Fibroblast of lung (primary cell): ENCODE data around the gene STK32B. TPM values are rescaled to one million over a fixed set of nuclear protein-coding genes. Genes with fewer than 3 reads are reported as not detected.

Experiments
- DNase-seq, 2 donors: peaks; one replicate each; pipeline versions ENCODE4 v3.0.0 to v3.0.0-alpha.2; 2010; ENCODE audit warnings: low read depth in 2 of 2
- H2AFZ ChIP-seq: 2 replicates; pipeline ENCODE4 v1.5.1; 2012; ENCODE audit warnings: low read length, control low read depth, inconsistent platforms
- H3K27ac ChIP-seq: 2 replicates; pipeline ENCODE4 v1.5.1; 2011; ENCODE audit warnings: low read length, control low read depth; ENCODE audit not compliant: insufficient read depth
- H3K27me3 ChIP-seq: 2 replicates; pipeline ENCODE4 v1.5.1; 2011; ENCODE audit warnings: mild to moderate bottlenecking, low read length; ENCODE audit not compliant: control insufficient read depth, insufficient read depth
- H3K36me3 ChIP-seq: 2 replicates; pipeline ENCODE4 v1.5.1; 2011; ENCODE audit warnings: low read length; ENCODE audit not compliant: control insufficient read depth, insufficient read depth
- H3K4me1 ChIP-seq: 2 replicates; pipeline ENCODE4 v1.5.1; 2011; ENCODE audit warnings: low read length; ENCODE audit not compliant: control insufficient read depth, insufficient read depth; ENCODE audit errors: extremely low read depth
- H3K4me2 ChIP-seq: 2 replicates; pipeline ENCODE4 v1.5.1; 2011; ENCODE audit warnings: low read length, control low read depth; ENCODE audit not compliant: insufficient read depth; ENCODE audit errors: extremely low read depth
- H3K4me3 ChIP-seq, 4 experiments: fragments of 200-600 bp in 1 of 4; sonication (generic) in 1 of 4; replicated peaks in 1 of 4; 2 replicates each; pipeline ENCODE4 v1.5.1; 2011 to 2016; ENCODE audit warnings: low read length in 4 of 4, low read depth in 3 of 4, mild to moderate bottlenecking in 3 of 4, control low read depth in 2 of 4, inconsistent platforms in 1 of 4, mixed read lengths in 1 of 4; ENCODE audit not compliant: insufficient read depth in 1 of 4; ENCODE audit errors: control extremely low read depth in 1 of 4
- H3K79me2 ChIP-seq: 2 replicates; pipeline ENCODE4 v1.5.1; 2012; ENCODE audit warnings: mild to moderate bottlenecking, low read length, inconsistent platforms; ENCODE audit not compliant: control insufficient read depth, insufficient read depth
- H3K9ac ChIP-seq: 2 replicates; pipeline ENCODE4 v1.5.1; 2011; ENCODE audit warnings: mild to moderate bottlenecking, low read length, control low read depth; ENCODE audit not compliant: insufficient read depth
- H3K9me3 ChIP-seq: 2 replicates; pipeline ENCODE4 v1.5.1; 2012; ENCODE audit warnings: low read depth, low read length; ENCODE audit not compliant: control insufficient read depth, insufficient read depth
- H4K20me1 ChIP-seq: 2 replicates; pipeline ENCODE4 v1.5.1; 2011; ENCODE audit warnings: low read length; ENCODE audit not compliant: control insufficient read depth, insufficient read depth; ENCODE audit errors: extremely low read depth
- EZH2 ChIP-seq: IDR thresholded peaks from 2 replicates; pipeline ENCODE4 v1.5.1; 2012; ENCODE audit warnings: low read length, control low read depth, mild to moderate bottlenecking; ENCODE audit errors: missing control alignments
- polyA plus RNA-seq, 2 donors: library from polyadenylated mRNA; depleted of rRNA in 1 of 2; stranded (reverse) in 1 of 2; unstranded in 1 of 2; fragments of >200 nt; gene quantifications; 2 replicates each; pipeline ENCODE4 v1.2.1, GENCODE V29; 2011 to 2012; ENCODE audit warnings: missing spikeins in 1 of 2
- total RNA-seq: library from RNA; depleted of rRNA; stranded (reverse); fragments of >200 nt; gene quantifications from 2 replicates; pipeline ENCODE4 v1.2.1, GENCODE V29; 2014
- TF ChIP-seq, protein P1 (sequence below), 2 donors: IDR thresholded peaks in 1 of 2; conservative IDR thresholded peaks in 1 of 2; 1 replicate in 1 of 2; 2 replicates in 1 of 2; pipeline ENCODE4 v1.5.1; 2011 to 2012; ENCODE audit warnings: low read length in 2 of 2, control low read depth in 1 of 2, inconsistent platforms in 1 of 2, low read depth in 1 of 2, mild to moderate bottlenecking in 1 of 2

The STK32B gene
- total and polyA plus RNA-seq, 2 donors (not counting 1 experiment from before 2014, with no cell fraction given): 0.50 to 1.4 TPM

DNA sequence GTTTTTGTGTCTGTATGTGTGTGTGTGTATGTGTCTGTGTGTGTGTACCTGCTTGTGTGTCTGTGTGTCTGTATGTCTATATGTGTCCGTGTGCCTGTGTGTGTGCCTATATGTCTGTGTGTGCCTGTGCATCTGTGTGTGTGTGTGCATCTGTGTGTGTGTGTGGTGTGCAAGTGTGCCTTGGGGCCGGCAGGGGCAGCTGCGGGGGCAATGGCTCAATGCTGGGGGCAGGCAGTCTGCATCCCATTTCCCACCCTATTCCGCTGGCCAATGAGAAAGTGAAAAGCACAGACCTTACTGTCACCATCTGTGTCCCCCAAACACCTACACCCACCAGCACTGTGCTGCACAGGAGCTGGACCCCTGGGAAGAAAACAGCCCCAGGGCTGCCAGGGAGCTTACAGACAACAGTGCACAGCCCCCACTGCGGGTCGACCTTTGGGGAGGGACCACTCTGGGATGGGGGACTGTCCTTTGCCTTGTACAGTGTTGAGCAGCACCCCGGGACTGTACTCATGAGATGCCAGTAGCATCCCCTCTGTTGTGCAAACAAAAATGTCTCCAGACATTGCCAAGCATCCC is 411.1 kb downstream of the STK32B start:
- Histone ChIP-seq H3K4me2 (no peak overlapping the region), H3K27me3 (no peaks in the 10 kb centered on the region), H3K27ac (no peak overlapping the region), H4K20me1 (no peaks in the 10 kb centered on the region), H3K9me3 (no peaks in the 10 kb centered on the region), H3K36me3 (no peaks in the 10 kb centered on the region), H3K4me1 (no peaks in the 10 kb centered on the region), H3K4me3 (no peak overlapping the region), H3K9ac (no peak overlapping the region), H3K79me2 (no peaks in the 10 kb centered on the region), H2AFZ (no peak overlapping the region)
- TF ChIP-seq, protein P1, sequence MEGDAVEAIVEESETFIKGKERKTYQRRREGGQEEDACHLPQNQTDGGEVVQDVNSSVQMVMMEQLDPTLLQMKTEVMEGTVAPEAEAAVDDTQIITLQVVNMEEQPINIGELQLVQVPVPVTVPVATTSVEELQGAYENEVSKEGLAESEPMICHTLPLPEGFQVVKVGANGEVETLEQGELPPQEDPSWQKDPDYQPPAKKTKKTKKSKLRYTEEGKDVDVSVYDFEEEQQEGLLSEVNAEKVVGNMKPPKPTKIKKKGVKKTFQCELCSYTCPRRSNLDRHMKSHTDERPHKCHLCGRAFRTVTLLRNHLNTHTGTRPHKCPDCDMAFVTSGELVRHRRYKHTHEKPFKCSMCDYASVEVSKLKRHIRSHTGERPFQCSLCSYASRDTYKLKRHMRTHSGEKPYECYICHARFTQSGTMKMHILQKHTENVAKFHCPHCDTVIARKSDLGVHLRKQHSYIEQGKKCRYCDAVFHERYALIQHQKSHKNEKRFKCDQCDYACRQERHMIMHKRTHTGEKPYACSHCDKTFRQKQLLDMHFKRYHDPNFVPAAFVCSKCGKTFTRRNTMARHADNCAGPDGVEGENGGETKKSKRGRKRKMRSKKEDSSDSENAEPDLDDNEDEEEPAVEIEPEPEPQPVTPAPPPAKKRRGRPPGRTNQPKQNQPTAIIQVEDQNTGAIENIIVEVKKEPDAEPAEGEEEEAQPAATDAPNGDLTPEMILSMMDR (conservative IDR thresholded peaks at IDR 0.05 in 1 of 2, IDR thresholded peaks at IDR 0.05 in 1 of 2; ENCODE audit: low read depth in 1 of 2, low read length in 2 of 2): no peak
- no peak for TF ChIP-seq EZH2
- DNase-seq: no peak

- H4K20me1 ChIP-seq: no peaks in the 10 kb centered on the region
- TF ChIP-seq EZH2: no peak
- TF ChIP-seq, protein P1 (conservative IDR thresholded peaks at IDR 0.05 in 1 of 2, IDR thresholded peaks at IDR 0.05 in 1 of 2; ENCODE audit: low read depth in 1 of 2, low read length in 2 of 2): no peak
- DNase-seq: no peak
- no peak overlapping the region for H3K4me3 ChIP-seq
- H3K4me2 ChIP-seq: no peak overlapping the region
- H3K27ac ChIP-seq: no peak overlapping the region
- H3K36me3 ChIP-seq: no peaks in the 10 kb centered on the region
- H3K4me1 ChIP-seq: no peaks in the 10 kb centered on the region
- no peak overlapping the region for H2AFZ ChIP-seq
- no peak overlapping the region for H3K9ac ChIP-seq
- H3K27me3 ChIP-seq: no peaks in the 10 kb centered on the region
- no peaks in the 10 kb centered on the region for H3K79me2 ChIP-seq
- H3K9me3 ChIP-seq: no peaks in the 10 kb centered on the region
Observed at GRCh38 chr4:5462896-5463295, 411.6 kb downstream of the STK32B start.

GRCh38 chr4:5463361-5463760 is 412.1 kb downstream of the STK32B start:
- Histone ChIP-seq H3K4me1 (no peaks in the 10 kb centered on the region), H3K27me3 (no peaks in the 10 kb centered on the region), H3K36me3 (no peaks in the 10 kb centered on the region), H3K79me2 (no peaks in the 10 kb centered on the region), H4K20me1 (no peaks in the 10 kb centered on the region), H3K9me3 (no peaks in the 10 kb centered on the region), H3K4me2 (no peak overlapping the region), H3K4me3 (no peak overlapping the region), H2AFZ (no peak overlapping the region), H3K27ac (no peak overlapping the region), H3K9ac (no peak overlapping the region)
- TF ChIP-seq, protein P1 (conservative IDR thresholded peaks at IDR 0.05 in 1 of 2, IDR thresholded peaks at IDR 0.05 in 1 of 2; ENCODE audit: low read depth in 1 of 2, low read length in 2 of 2): no peak
- no peak for TF ChIP-seq EZH2
- no peak for DNase-seq
